GM12873 (cell line): ENCODE data around the gene IFITM10.

Source experiments
- TF ChIP-seq, protein P1 (sequence below): IDR thresholded peaks from 2 replicates; pipeline ENCODE4 v1.5.1; 2012; ENCODE audit warnings: low read depth, mild to moderate bottlenecking, moderate library complexity, low read length, control low read depth; ENCODE audit not compliant: insufficient read depth; ENCODE audit errors: missing control alignments

The IFITM10 gene

DNA sequence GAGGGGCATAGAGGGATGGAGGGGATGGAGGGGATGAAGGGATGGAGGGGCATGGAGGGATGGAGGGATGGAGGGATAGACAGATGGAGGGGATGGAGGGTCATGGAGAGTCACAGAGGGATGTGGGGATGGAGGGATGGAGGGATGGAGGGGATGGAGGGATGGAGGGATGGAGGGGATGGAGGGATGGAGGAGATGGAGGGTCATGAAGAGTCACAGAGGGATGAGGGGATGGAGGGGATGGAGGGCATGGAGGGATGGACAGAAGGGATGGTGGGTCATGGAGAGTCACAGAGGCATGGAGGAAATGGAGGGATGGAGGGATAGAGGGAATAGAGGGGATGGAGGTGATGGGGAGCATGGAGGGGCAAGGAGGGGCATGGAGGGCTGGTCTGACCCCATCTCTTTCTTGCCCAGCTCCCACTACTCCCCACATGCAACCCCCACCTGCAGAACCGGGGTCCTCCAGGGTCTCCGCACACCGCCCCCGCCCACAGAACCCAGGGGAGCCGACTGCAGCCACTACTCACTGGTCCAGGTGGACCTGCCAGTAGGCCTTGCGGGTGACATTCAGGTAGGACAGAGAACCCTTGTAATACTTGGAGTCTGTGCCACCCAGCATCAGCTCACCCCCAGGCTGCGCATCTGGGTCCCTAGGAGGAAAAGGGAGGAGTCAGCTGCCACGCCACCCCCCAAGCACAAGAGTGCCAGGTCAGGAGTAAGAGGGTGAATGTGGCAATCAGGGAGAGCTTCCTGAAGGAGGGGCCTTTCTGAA is 4.2 kb upstream of the IFITM10 start:
- TF ChIP-seq, protein P1, sequence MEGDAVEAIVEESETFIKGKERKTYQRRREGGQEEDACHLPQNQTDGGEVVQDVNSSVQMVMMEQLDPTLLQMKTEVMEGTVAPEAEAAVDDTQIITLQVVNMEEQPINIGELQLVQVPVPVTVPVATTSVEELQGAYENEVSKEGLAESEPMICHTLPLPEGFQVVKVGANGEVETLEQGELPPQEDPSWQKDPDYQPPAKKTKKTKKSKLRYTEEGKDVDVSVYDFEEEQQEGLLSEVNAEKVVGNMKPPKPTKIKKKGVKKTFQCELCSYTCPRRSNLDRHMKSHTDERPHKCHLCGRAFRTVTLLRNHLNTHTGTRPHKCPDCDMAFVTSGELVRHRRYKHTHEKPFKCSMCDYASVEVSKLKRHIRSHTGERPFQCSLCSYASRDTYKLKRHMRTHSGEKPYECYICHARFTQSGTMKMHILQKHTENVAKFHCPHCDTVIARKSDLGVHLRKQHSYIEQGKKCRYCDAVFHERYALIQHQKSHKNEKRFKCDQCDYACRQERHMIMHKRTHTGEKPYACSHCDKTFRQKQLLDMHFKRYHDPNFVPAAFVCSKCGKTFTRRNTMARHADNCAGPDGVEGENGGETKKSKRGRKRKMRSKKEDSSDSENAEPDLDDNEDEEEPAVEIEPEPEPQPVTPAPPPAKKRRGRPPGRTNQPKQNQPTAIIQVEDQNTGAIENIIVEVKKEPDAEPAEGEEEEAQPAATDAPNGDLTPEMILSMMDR: no peak

DNA sequence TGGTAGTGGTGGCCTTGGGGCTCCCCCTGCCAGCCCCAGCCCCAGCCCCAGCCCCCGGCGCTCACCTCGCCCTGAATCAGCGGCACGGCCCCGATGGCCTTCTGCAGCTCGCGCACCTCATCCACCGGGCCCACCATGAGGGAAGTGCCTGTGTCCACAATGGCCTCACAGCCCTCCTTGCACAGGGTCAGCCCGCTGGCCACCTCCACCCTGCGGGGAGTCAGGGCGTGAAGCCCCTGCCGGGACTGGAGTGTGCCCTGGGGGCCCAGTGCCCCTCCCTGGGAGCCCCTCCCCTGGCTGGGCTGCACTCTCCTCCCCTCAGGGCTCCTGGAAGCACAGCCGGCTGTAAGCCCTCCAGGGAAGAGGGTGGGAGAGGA is 3.5 kb upstream of the IFITM10 start:
- TF ChIP-seq, protein P1: no peak

DNA sequence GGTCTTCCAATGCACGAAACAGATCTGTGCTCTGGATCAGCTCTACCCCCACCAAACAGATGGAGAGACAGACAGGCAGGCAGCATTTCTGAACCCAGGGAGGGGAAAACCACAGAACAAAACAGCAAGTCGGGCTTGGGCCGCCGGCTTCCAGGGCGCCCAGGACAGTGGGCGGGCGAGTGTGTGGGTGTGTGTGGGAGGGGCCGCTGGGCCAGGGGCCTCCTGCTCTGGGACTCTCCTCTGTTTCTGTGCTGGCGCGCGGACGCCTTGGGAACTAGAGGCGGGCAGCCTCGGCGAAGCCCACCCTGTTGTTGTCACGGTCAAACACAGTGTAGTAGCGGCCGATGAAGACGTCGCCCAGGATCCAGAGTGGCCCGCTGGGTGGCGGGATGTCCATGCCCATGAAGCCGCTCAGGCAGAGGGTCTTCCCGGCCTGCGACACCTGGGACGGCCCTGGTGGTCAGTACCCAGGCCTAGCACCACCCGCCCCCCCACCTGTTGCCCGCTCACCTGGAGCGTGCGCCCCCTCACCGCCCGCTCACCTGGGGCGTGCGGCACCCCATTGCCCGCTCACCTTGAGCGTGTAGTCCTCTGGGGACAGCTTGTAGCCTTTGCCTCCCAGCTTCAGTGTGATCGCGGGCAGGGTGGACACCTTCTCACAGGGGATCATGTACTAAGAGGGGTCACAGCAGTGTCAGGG is 3.0 kb upstream of the IFITM10 start:
- TF ChIP-seq, protein P1: no peak

DNA sequence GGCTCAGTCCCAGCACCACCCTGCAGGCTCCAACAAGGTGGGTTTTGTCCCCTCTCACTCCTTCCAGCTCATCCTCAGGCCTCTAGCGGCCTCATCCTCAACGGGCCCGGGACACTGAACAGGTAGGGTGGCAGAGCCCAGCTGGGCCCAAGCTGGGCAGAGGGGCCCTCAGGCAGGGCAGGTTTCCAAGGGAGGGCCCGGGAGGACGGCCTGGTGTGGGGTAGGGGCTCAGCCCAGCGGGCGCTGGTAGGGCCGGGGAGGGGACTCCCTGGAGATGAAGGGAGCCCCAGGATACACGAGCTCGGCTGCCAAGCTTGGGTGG is 2.5 kb upstream of the IFITM10 start:
- TF ChIP-seq, protein P1: no peak

DNA sequence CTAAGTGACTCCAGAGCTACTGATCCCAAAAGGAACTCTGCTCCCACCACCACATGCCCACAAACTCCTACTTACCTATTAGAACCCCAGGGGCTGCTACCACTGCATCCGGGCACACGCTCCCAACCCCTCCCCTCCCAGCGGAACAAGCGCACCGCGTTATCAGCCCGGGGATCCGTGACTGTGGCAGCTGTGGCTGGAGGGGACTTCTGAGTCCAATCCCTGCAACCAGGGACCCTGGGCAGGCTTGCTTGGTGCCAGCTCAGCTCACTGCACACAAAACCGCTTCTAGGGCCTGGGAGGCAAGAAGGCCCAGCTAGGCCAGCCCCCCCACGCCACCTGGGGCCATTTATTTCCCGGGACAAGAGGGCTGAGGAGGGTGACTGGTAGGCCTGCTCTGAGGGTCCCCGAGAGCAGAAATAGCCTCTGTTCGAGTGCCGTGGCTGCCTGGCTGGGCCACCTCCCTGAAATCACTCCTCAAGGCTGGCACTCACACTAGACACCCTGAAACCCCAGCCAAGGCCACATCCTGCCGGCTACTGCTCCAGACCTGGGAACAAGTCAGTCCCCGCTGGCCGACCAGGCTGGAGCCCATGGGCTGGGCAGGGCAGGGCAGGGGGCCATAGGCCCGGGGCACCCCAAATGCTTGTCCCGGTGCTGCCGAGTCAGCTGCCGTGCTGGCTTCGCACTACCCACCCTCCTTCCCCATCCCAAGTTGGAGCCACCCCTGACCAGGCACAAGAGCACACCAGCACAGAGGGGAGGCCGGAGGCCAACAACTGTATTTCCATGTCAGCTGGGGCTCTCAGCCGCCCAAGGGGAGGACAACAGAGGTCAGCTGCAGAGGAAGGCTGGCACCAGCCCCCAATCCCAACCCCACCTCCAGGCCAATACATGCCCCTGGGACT is 1.9 kb upstream of the IFITM10 start:
- TF ChIP-seq, protein P1: no peak

DNA sequence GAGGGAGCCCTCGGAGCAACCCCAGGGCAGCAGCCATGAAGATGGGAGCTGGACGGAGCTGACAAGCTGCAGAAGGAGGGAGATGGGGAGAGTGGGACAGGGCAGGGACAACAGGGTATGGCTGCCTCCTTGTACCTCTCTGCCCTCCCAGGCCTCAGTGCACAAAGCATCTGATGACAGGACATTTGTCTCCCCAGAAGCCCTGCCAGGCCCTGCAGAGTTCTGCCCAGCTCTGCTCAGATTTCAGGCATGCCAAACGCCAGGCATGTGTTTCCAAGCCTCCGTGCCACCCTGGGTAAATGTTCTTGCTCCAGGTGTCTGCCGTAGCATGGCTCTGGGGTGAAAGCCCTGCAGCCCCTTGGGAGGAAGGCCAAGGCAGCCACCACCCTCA is 1.1 kb upstream of the IFITM10 start:
- TF ChIP-seq, protein P1: no peak
